HepG2 (cell line): ENCODE results near the gene IL6ST. TPM values are rescaled to one million over a fixed set of nuclear protein-coding genes. Genes with fewer than 3 reads are reported as not detected.
A peak's percentile ranks its signal among the peaks of the same experiment; 100 is the strongest.
"Not testable (repeated sequence)": the region's sequence is repeated elsewhere in the genome, so short reads cannot be mapped to it uniquely, and the experiment has no call there.

Experiments
- ATAC-seq: fragments of 200-7000 bp; cut with Tn5 transposase; 3 replicates; pipeline ENCODE4 v1.9.1; 2020; ENCODE audit warnings: mild to moderate bottlenecking, moderate library complexity
- BruUV-seq: library from RNA; stranded (reverse); fragments of 400-500 nt; replicated peaks from 2 replicates; lab custom pipeline; 2021; lab: Mats Ljungman, UMichigan
- CTCF ChIA-PET: fragments of 300-600 bp; formaldehyde crosslinking; extraction: SDS; loops from one replicate; lab custom pipeline; 2021; ENCODE audit warnings: low total read pairs, inconsistent platforms, low intra/inter-chr PET ratio; lab: Yijun Ruan, JAX
- POLR2A ChIA-PET: fragments of 350-600 bp; sonication (Branson Sonifier 250); formaldehyde crosslinking; loops from one replicate; lab custom pipeline; 2020; ENCODE audit warnings: antibody characterized with exemption, inconsistent platforms; lab: Yijun Ruan, JAX
- DNase-seq: peaks from one replicate; pipeline ENCODE4 v3.0.0-alpha.2; 2015; ENCODE audit warnings: low spot score
- FAIRE-seq: peaks from 3 replicates; lab custom pipeline; 2011; peaks lifted over from hg19 to GRCh38; lab: Jason Lieb, UNC
- H2AFZ ChIP-seq: one replicate; pipeline ENCODE4 v1.6.1; 2011; ENCODE audit warnings: low read length, inconsistent platforms
- H3K27ac ChIP-seq: fragments of 300-600 bp; 3 replicates; pipeline ENCODE4 v1.8.0; 2011; ENCODE audit warnings: mixed run types, mild to moderate bottlenecking, mixed read lengths, low read length, inconsistent platforms; ENCODE audit not compliant: insufficient read depth; ENCODE audit errors: extremely low read length
- H3K27me3 ChIP-seq, 2 experiments: fragments of 200-600 bp in 1 of 2; 2 replicates in 1 of 2; 3 replicates in 1 of 2; pipeline versions ENCODE4 v1.6.0 to v1.8.0; 2011; ENCODE audit warnings: low read length in 2 of 2, mild to moderate bottlenecking in 2 of 2, moderate library complexity in 2 of 2, inconsistent platforms in 1 of 2; ENCODE audit not compliant: insufficient read depth in 2 of 2, control insufficient read depth in 1 of 2
- H3K36me3 ChIP-seq, 2 experiments: fragments of 200-600 bp in 1 of 2; replicated peaks in 1 of 2; 2 replicates in 1 of 2; 3 replicates in 1 of 2; pipeline versions ENCODE4 v1.5.1 to v1.8.0; 2011; ENCODE audit warnings: low read length in 2 of 2, inconsistent platforms in 1 of 2; ENCODE audit not compliant: insufficient read depth in 2 of 2, control insufficient read depth in 1 of 2
- H3K4me1 ChIP-seq: 2 replicates; pipeline ENCODE4 v1.5.1; 2012; ENCODE audit warnings: low read length, inconsistent platforms; ENCODE audit not compliant: insufficient read depth
- H3K4me2 ChIP-seq: 2 replicates; pipeline ENCODE4 v1.6.0; 2011; ENCODE audit warnings: low read depth, low read length, inconsistent platforms
- H3K4me3 ChIP-seq, 3 experiments: fragments of 200-600 bp in 1 of 3; sonication (generic), shearing (Covaris generic) in 1 of 3; replicated peaks in 1 of 3; 2 replicates each; pipeline ENCODE4 v1.5.1; 2011 to 2016; ENCODE audit warnings: low read length in 3 of 3, inconsistent platforms in 2 of 3, low read depth in 2 of 3, mild to moderate bottlenecking in 2 of 3, control low read depth in 1 of 3, mixed read lengths in 1 of 3; ENCODE audit not compliant: insufficient read depth in 1 of 3
- H3K79me2 ChIP-seq: one replicate; pipeline ENCODE4 v1.6.1; 2011; ENCODE audit warnings: low read length, inconsistent platforms; ENCODE audit not compliant: insufficient read depth
- H3K9ac ChIP-seq: 2 replicates; pipeline ENCODE4 v1.6.0; 2011; ENCODE audit warnings: mild to moderate bottlenecking, low read depth, low read length, inconsistent platforms; ENCODE audit not compliant: insufficient read depth
- H3K9me3 ChIP-seq: 2 replicates; pipeline ENCODE4 v1.5.1; 2012; ENCODE audit warnings: mild to moderate bottlenecking, low read length
- H4K20me1 ChIP-seq: 2 replicates; pipeline ENCODE4 v1.6.0; 2011; ENCODE audit warnings: inconsistent platforms, mild to moderate bottlenecking, low read length, moderate library complexity; ENCODE audit not compliant: insufficient read depth
- ZBTB40 ChIP-seq, 2 experiments: fragments of 450-650 bp in 1 of 2; sonication (generic) in 1 of 2; formaldehyde crosslinking in 1 of 2; IDR thresholded peaks; 2 replicates each; pipeline versions ENCODE4 v1.6.1 to v1.8.0; 2016 to 2022; ENCODE audit warnings: antibody characterized with exemption in 1 of 2, mild to moderate bottlenecking in 1 of 2, missing genetic modification reagents in 1 of 2
- in situ Hi-C: cut with HindIII; loops from 2 replicates; pipeline ENCODE4 v1.10.0; 2017; ENCODE audit warnings: low pct_unique_long_range_greater_than_20kb; ENCODE audit not compliant: extremely low pct_ligation_motif_present
- intact Hi-C: fragments of 100-400 bp; cut with micrococcal nuclease; formaldehyde crosslinking; loops from one replicate; pipeline ENCODE4 v1.10.0; 2022; ENCODE audit not compliant: unreplicated experiment
- polyA plus RNA-seq, 8 experiments: library from polyadenylated mRNA; depleted of rRNA in 3 of 8; stranded (reverse) in 7 of 8; unstranded in 1 of 8; fragments of >200 nt; fragmentation: Illumina TruSeq in 4 of 8; extraction: Trizol in 4 of 8; gene quantifications; 2 replicates each; pipeline versions ENCODE4 v1.2.1 to v1.2.3, GENCODE V29; 2011 to 2016; ENCODE audit warnings: low read depth in 4 of 8, missing spikeins in 1 of 8, mixed read lengths in 1 of 8; ENCODE audit not compliant: insufficient read depth in 1 of 8
- total RNA-seq, 5 experiments: library from RNA; depleted of rRNA; stranded (reverse); fragments of >200 nt; fragmentation: Illumina TruSeq; extraction: Trizol; gene quantifications; 2 replicates each; pipeline ENCODE4 v1.2.3, GENCODE V29; 2016; ENCODE audit warnings: low read depth in 1 of 5

Gene IL6ST
- total and polyA plus RNA-seq, 2 of the 13 experiments (the other 11 are each of a cell fraction or from before 2014, with no cell fraction given) = 66.6 to 166 TPM

- not testable (repeated sequence) for H3K9ac ChIP-seq; ATAC-seq; BruUV-seq; H3K9me3 ChIP-seq; DNase-seq; H3K4me2 ChIP-seq; H3K4me3 ChIP-seq; FAIRE-seq; H3K27me3 ChIP-seq; H2AFZ ChIP-seq; H3K27ac ChIP-seq; H4K20me1 ChIP-seq; H3K79me2 ChIP-seq; TF ChIP-seq ZBTB40 (CRISPR knock-in tag; IDR thresholded peaks at IDR 0.05)
- peak; percentile 49; the same call in 1 of the 2 replicates for TF ChIP-seq ZBTB40 (IDR thresholded peaks at IDR 0.05)
- Histone ChIP-seq H3K36me3 (peaks cover 6 to 22% of the 10 kb centered on the region in 2 experiments), H3K4me1 (peaks cover 35% of the 10 kb centered on the region)
- intact Hi-C loops = loop anchor here (1.0 to 10.0 kb wide), 4 partner anchors 327 to 897 kb away; partner anchors contain the start of gene CDC20B
- POLR2A ChIA-PET = interaction anchor here (3.1 kb wide), 1 partner anchor 264 kb away, joined by 18 read pairs; no protein-coding TSS in a partner anchor
- in situ Hi-C loops = loop anchor here (25.0 kb wide), 1 partner anchor 900 kb away; no protein-coding TSS in a partner anchor
- CTCF ChIA-PET = interaction anchor here (2.5 kb wide), 1 partner anchor 264 kb away, joined by 24 read pairs; no protein-coding TSS in a partner anchor
These were observed 57.2 kb downstream of the IL6ST start for GRCh38 chr5:55937598-55937997.
